Panc1 (cell line): ENCODE measurements around the gene HSF2BP. TPM values are rescaled to one million over a fixed set of nuclear protein-coding genes. Genes with fewer than 3 reads are reported as not detected.

Experiments
- ATAC-seq: fragments of 200-7000 bp; cut with Tn5 transposase; 2 replicates; pipeline ENCODE4 v1.9.1; 2020; ENCODE audit warnings: mild to moderate bottlenecking, moderate library complexity
- BruUV-seq: library from RNA; stranded (reverse); fragments of 400-500 nt; replicated peaks from 2 replicates; lab custom pipeline; 2021; lab: Mats Ljungman, UMichigan
- CTCF ChIA-PET: fragments of 300-600 bp; sonication (Branson Sonifier 250); formaldehyde crosslinking; loops from one replicate; lab custom pipeline; 2022; ENCODE audit warnings: antibody characterized with exemption; lab: Charles Lee
- POLR2A ChIA-PET: fragments of 300-600 bp; sonication (Branson Sonifier 250); formaldehyde crosslinking; loops from one replicate; lab custom pipeline; 2022; ENCODE audit warnings: antibody characterized with exemption; lab: Charles Lee
- DNase-seq: peaks from one replicate; pipeline ENCODE4 v3.0.0-alpha.2; 2010; ENCODE audit warnings: low read depth, low spot score
- H3K27ac ChIP-seq: 2 replicates; pipeline ENCODE4 v1.5.1; 2011; ENCODE audit warnings: mild to moderate bottlenecking, low read length, inconsistent platforms
- H3K27me3 ChIP-seq: fragments of 200-500 bp; sonication (Bioruptor generic); 2 replicates; pipeline ENCODE4 v1.6.0; 2014; ENCODE audit warnings: low read length, inconsistent platforms; ENCODE audit not compliant: control insufficient read depth, insufficient read depth
- H3K36me3 ChIP-seq: fragments of 200-500 bp; sonication (Bioruptor generic); 2 replicates; pipeline ENCODE4 v1.5.1; 2014; ENCODE audit warnings: inconsistent platforms, mild to moderate bottlenecking, low read length, moderate library complexity; ENCODE audit not compliant: control insufficient read depth, insufficient read depth
- H3K4me1 ChIP-seq: 2 replicates; pipeline ENCODE4 v1.5.1; 2011; ENCODE audit warnings: inconsistent platforms, mild to moderate bottlenecking, low read length, moderate library complexity; ENCODE audit not compliant: control insufficient read depth, insufficient read depth
- H3K4me3 ChIP-seq, 2 experiments: 2 replicates each; pipeline ENCODE4 v1.5.1; 2011 to 2012; ENCODE audit warnings: low read depth in 2 of 2, low read length in 2 of 2, mild to moderate bottlenecking in 2 of 2, inconsistent platforms in 1 of 2, moderate library complexity in 1 of 2
- H3K9me3 ChIP-seq: fragments of 200-500 bp; sonication (Bioruptor generic); 2 replicates; pipeline ENCODE4 v1.5.1; 2014; ENCODE audit warnings: low read depth, mild to moderate bottlenecking, inconsistent platforms, low read length, moderate library complexity; ENCODE audit not compliant: control insufficient read depth, insufficient read depth
- CTCF ChIP-seq: fragments of 450-650 bp; IDR thresholded peaks from 2 replicates; pipeline ENCODE4 v1.5.1; 2017; ENCODE audit warnings: mild to moderate bottlenecking
- POLR2AphosphoS5 ChIP-seq: IDR thresholded peaks from 2 replicates; pipeline ENCODE4 v1.6.1; 2012; ENCODE audit warnings: mild to moderate bottlenecking, low read depth, low read length, moderate library complexity
- REST ChIP-seq, 2 experiments: IDR thresholded peaks; 2 replicates each; pipeline ENCODE4 v1.6.1; 2011 to 2012; ENCODE audit warnings: low read depth in 2 of 2, control low read depth in 1 of 2, low read length in 1 of 2, mild to moderate bottlenecking in 1 of 2, moderate library complexity in 1 of 2; ENCODE audit not compliant: insufficient read depth in 1 of 2
- SIN3A ChIP-seq: IDR thresholded peaks from 2 replicates; pipeline ENCODE4 v1.6.1; 2012; ENCODE audit warnings: low read depth, mild to moderate bottlenecking, low read length, moderate library complexity, borderline replicate concordance; ENCODE audit not compliant: insufficient read depth
- TCF7L2 ChIP-seq: IDR thresholded peaks from 2 replicates; pipeline ENCODE4 v1.6.1; 2011; ENCODE audit warnings: mild to moderate bottlenecking, low read depth, low read length, inconsistent platforms
- in situ Hi-C: cut with HindIII; loops from 2 replicates; pipeline ENCODE4 v1.10.0; 2016; ENCODE audit warnings: low sequenced_read_pairs, low pct_unique_long_range_greater_than_20kb
- intact Hi-C: fragments of 100-400 bp; cut with micrococcal nuclease; formaldehyde crosslinking; loops from one replicate; pipeline ENCODE4 v1.10.0; 2022; ENCODE audit not compliant: unreplicated experiment
- total RNA-seq: library from RNA; stranded (reverse); gene quantifications from one replicate; pipeline ENCODE4 v1.2.1, GENCODE V29; 2021; ENCODE audit not compliant: unreplicated experiment

Gene HSF2BP
- total RNA-seq, 1 experiment from 2014 or later = 4.2 TPM

DNA sequence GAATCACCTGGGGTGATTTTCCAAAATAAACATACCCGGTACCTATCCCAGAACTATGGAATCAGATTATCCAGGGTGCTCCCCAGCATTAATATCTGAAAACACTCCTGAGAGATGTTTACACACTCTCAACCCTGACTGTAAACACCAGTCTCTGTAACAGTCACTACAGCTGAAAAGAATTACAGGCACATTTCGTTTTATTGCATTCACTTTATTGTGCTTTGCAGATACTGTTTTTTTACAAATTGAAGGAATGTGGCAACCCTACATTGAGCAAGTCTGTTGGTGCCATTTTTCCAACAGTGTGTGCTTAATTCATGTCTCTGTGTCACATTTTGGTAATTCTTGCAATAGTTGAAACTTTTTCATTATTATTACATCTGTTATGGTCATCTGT, 31.8 kb downstream of the HSF2BP start:
- in situ Hi-C loops = no loop called here
- intact Hi-C loops = no loop called here
- H3K4me3 ChIP-seq = no peak overlapping the region
- no peak overlapping the region for H3K27ac ChIP-seq
- no TSS peak for BruUV-seq
- ChIA-PET POLR2A (no interaction called here), CTCF (no interaction called here)
- DNase-seq (no peak), ATAC-seq (no peak)
- no peaks in the 10 kb centered on the region for H3K36me3 ChIP-seq
- no peaks in the 10 kb centered on the region for H3K4me1 ChIP-seq
- H3K27me3 ChIP-seq = no peaks in the 10 kb centered on the region
- H3K9me3 ChIP-seq = no peaks in the 10 kb centered on the region
- TF ChIP-seq SIN3A (no peak), TCF7L2 (no peak), REST (IDR thresholded peaks at IDR 0.05; ENCODE audit: insufficient read depth in 1 of 2, low read depth in 2 of 2, low read length in 1 of 2) (no peak), CTCF (no peak), POLR2AphosphoS5 (no peak)

GRCh38 chr21:43626390-43626789, 32.9 kb downstream of the HSF2BP start:
- Histone ChIP-seq H3K9me3 (no peaks in the 10 kb centered on the region), H3K27ac (no peak overlapping the region), H3K36me3 (no peaks in the 10 kb centered on the region), H3K27me3 (no peaks in the 10 kb centered on the region), H3K4me3 (no peak overlapping the region), H3K4me1 (no peaks in the 10 kb centered on the region)
- TF ChIP-seq SIN3A (no peak), TCF7L2 (no peak), POLR2AphosphoS5 (no peak), REST (IDR thresholded peaks at IDR 0.05; ENCODE audit: insufficient read depth in 1 of 2, low read depth in 2 of 2, low read length in 1 of 2) (no peak), CTCF (no peak)
- ATAC-seq (no peak), DNase-seq (no peak)
- in situ Hi-C loops (no loop called here), intact Hi-C loops (no loop called here)
- ChIA-PET POLR2A (no interaction called here), CTCF (no interaction called here)
- BruUV-seq = no TSS peak
